IMR-90 (cell line): Measurements from ENCODE around the gene ARHGAP19. TPM values are rescaled to one million over a fixed set of nuclear protein-coding genes. Genes with fewer than 3 reads are reported as not detected.

Experiments
- ATAC-seq: fragments of 200-7000 bp; cut with Tn5 transposase; 2 replicates; pipeline ENCODE4 v1.9.1; 2020; ENCODE audit warnings: low read depth, mild to moderate bottlenecking, moderate library complexity
- BruUV-seq: library from RNA; stranded (reverse); fragments of 400-500 nt; replicated peaks from 2 replicates; lab custom pipeline; 2021; lab: Mats Ljungman, UMichigan
- CTCF ChIA-PET: fragments of 300-600 bp; formaldehyde crosslinking; extraction: SDS; loops from one replicate; lab custom pipeline; 2021; ENCODE audit warnings: antibody characterized with exemption; lab: Yijun Ruan, JAX
- POLR2A ChIA-PET: fragments of 300-600 bp; sonication (Branson Sonifier 250); formaldehyde crosslinking; loops from one replicate; lab custom pipeline; 2022; ENCODE audit warnings: antibody characterized with exemption; ENCODE audit not compliant: unreplicated experiment; lab: Charles Lee
- DNase-seq: peaks from one replicate; pipeline ENCODE4 v3.0.0; 2013
- H2AFZ ChIP-seq: replicated peaks from 2 replicates; pipeline ENCODE3; 2013; ENCODE audit warnings: low read length, mild to moderate bottlenecking; ENCODE audit not compliant: poor library complexity
- H2AK5ac ChIP-seq: 2 replicates; pipeline ENCODE4 v1.6.1; 2013; ENCODE audit warnings: low read depth, low read length, inconsistent platforms
- H2AK9ac ChIP-seq: replicated peaks from 2 replicates; pipeline ENCODE3; 2013; ENCODE audit warnings: mild to moderate bottlenecking, low read depth, low read length, moderate library complexity; ENCODE audit not compliant: poor library complexity
- H2BK120ac ChIP-seq: 2 replicates; pipeline ENCODE4 v1.6.1; 2013; ENCODE audit warnings: low read depth, low read length, inconsistent platforms
- H2BK15ac ChIP-seq: 3 replicates; pipeline ENCODE4 v1.6.1; 2013; ENCODE audit warnings: low read depth, low read length, inconsistent platforms
- H2BK20ac ChIP-seq: 2 replicates; pipeline ENCODE4 v1.6.1; 2013; ENCODE audit warnings: low read depth, mild to moderate bottlenecking, inconsistent platforms, low read length, moderate library complexity
- H2BK5ac ChIP-seq: 2 replicates; pipeline ENCODE4 v1.6.1; 2013; ENCODE audit warnings: mild to moderate bottlenecking, low read depth, low read length, inconsistent platforms; ENCODE audit not compliant: poor library complexity, severe bottlenecking
- H3K14ac ChIP-seq: replicated peaks from 2 replicates; pipeline ENCODE4 v1.6.1; 2013; ENCODE audit warnings: low read depth, low read length, inconsistent platforms
- H3K18ac ChIP-seq: 2 replicates; pipeline ENCODE4 v1.6.1; 2013; ENCODE audit warnings: low read depth, low read length, control low read depth
- H3K23ac ChIP-seq: 2 replicates; pipeline ENCODE4 v1.6.1; 2013; ENCODE audit warnings: low read depth, low read length, inconsistent platforms
- H3K27ac ChIP-seq: 2 replicates; pipeline ENCODE4 v1.5.1; 2013; ENCODE audit warnings: mild to moderate bottlenecking, control low read depth, low read length; ENCODE audit not compliant: insufficient read depth
- H3K27me3 ChIP-seq: 2 replicates; pipeline ENCODE4 v1.6.1; 2013; ENCODE audit warnings: low read length; ENCODE audit not compliant: control insufficient read depth, insufficient read depth
- H3K36me3 ChIP-seq: 2 replicates; pipeline ENCODE4 v1.6.1; 2013; ENCODE audit warnings: low read length, mixed read lengths; ENCODE audit not compliant: control insufficient read depth, insufficient read depth
- H3K4ac ChIP-seq: 2 replicates; pipeline ENCODE4 v1.6.1; 2013; ENCODE audit warnings: low read depth, low read length, inconsistent platforms
- H3K4me1 ChIP-seq: 2 replicates; pipeline ENCODE4 v1.6.1; 2013; ENCODE audit warnings: low read length, mixed read lengths; ENCODE audit not compliant: control insufficient read depth, insufficient read depth
- H3K4me2 ChIP-seq: 2 replicates; pipeline ENCODE4 v1.6.1; 2013; ENCODE audit warnings: low read depth, mild to moderate bottlenecking, control low read depth, low read length, moderate library complexity
- H3K4me3 ChIP-seq: 2 replicates; pipeline ENCODE4 v1.5.1; 2013; ENCODE audit warnings: low read depth, mild to moderate bottlenecking, control low read depth, low read length, moderate library complexity; ENCODE audit not compliant: insufficient read depth
- H3K56ac ChIP-seq: 2 replicates; pipeline ENCODE4 v1.6.1; 2013; ENCODE audit warnings: low read length, inconsistent platforms; ENCODE audit not compliant: insufficient read depth; ENCODE audit errors: extremely low read depth
- H3K79me1 ChIP-seq, 2 experiments: 2 replicates each; pipeline ENCODE4 v1.6.1; 2013; ENCODE audit warnings: low read length in 2 of 2, inconsistent platforms in 1 of 2, low read depth in 1 of 2
- H3K9ac ChIP-seq: 2 replicates; pipeline ENCODE4 v1.6.1; 2013; ENCODE audit warnings: low read depth, low read length, control low read depth
- H3K9me1 ChIP-seq: 2 replicates; pipeline ENCODE4 v1.6.1; 2013; ENCODE audit warnings: low read length, inconsistent platforms; ENCODE audit not compliant: insufficient read depth
- H3K9me3 ChIP-seq: 2 replicates; pipeline ENCODE4 v1.6.1; 2013; ENCODE audit warnings: low read length; ENCODE audit not compliant: control insufficient read depth, insufficient read depth
- H4K20me1 ChIP-seq: 2 replicates; pipeline ENCODE4 v1.6.1; 2013; ENCODE audit warnings: low read length, inconsistent platforms; ENCODE audit not compliant: insufficient read depth
- H4K5ac ChIP-seq: 2 replicates; pipeline ENCODE4 v1.6.1; 2013; ENCODE audit warnings: mild to moderate bottlenecking, low read depth, low read length, control low read depth
- H4K8ac ChIP-seq, 2 experiments: 2 replicates each; pipeline ENCODE4 v1.6.1; 2013; ENCODE audit warnings: low read depth in 2 of 2, low read length in 2 of 2, control low read depth in 1 of 2, inconsistent platforms in 1 of 2
- H4K91ac ChIP-seq: 2 replicates; pipeline ENCODE4 v1.6.1; 2013; ENCODE audit warnings: low read depth, low read length, inconsistent platforms; ENCODE audit not compliant: insufficient read depth
- CEBPB ChIP-seq: IDR thresholded peaks from 2 replicates; pipeline ENCODE4 v1.6.1; 2012; ENCODE audit warnings: low read depth, low read length, improper control_type of control experiment
- CHD1 ChIP-seq: IDR thresholded peaks from 2 replicates; pipeline ENCODE4 v1.6.1; 2012; ENCODE audit warnings: low read depth, low read length, improper control_type of control experiment
- MAFK ChIP-seq: IDR thresholded peaks from 2 replicates; pipeline ENCODE4 v1.6.1; 2012; ENCODE audit warnings: low read depth, low read length, improper control_type of control experiment
- MAZ ChIP-seq: IDR thresholded peaks from 2 replicates; pipeline ENCODE4 v1.6.1; 2012; ENCODE audit warnings: low read depth, mild to moderate bottlenecking, low read length, improper control_type of control experiment, moderate library complexity, borderline replicate concordance
- NFE2L2 ChIP-seq: fragments of 150-350 bp; IDR thresholded peaks from 2 replicates; pipeline ENCODE4 v1.6.1; 2016; ENCODE audit warnings: low read depth, mild to moderate bottlenecking, low read length
- RAD21 ChIP-seq: IDR thresholded peaks from 2 replicates; pipeline ENCODE4 v1.6.1; 2012; ENCODE audit warnings: low read length, improper control_type of control experiment
- WGBS, 2 experiments: methylation state at CpG; one replicate each; pipeline versions ENCODE4 v1.1.5 to v1.1.7; 2013; ENCODE audit warnings: missing lambda C conversion rate in 2 of 2; ENCODE audit not compliant: insufficient read length in 1 of 2; ENCODE audit errors: extremely low coverage in 2 of 2; 5-methylcytosine and 5-hydroxymethylcytosine counted together
- dilution Hi-C: fragments of 300-500 bp; cut with HindIII; formaldehyde crosslinking; loops from one replicate; pipeline ENCODE4 v1.14.3; 2018; ENCODE audit warnings: low sequenced_read_pairs; ENCODE audit not compliant: unreplicated experiment
- in situ Hi-C: fragments of 300-500 bp; cut with MboI; formaldehyde crosslinking; loops from 3 replicates; pipeline ENCODE4 v1.14.3; 2019; ENCODE audit warnings: low sequenced_read_pairs, inconsistent platforms, mixed read lengths
- intact Hi-C: fragments of 100-400 bp; cut with micrococcal nuclease; formaldehyde crosslinking; loops from 2 replicates; pipeline ENCODE4 v1.10.0; 2022
- polyA plus RNA-seq, 3 experiments: library from polyadenylated mRNA; depleted of rRNA; stranded (reverse); fragments of >200 nt; gene quantifications; 2 replicates each; pipeline ENCODE4 v1.2.3, GENCODE V29; 2012; ENCODE audit warnings: low replicate concordance in 1 of 3
- total RNA-seq: library from RNA; depleted of rRNA; stranded (reverse); fragments of >200 nt; gene quantifications from 2 replicates; pipeline ENCODE4 v1.2.3, GENCODE V29; 2012
- TF ChIP-seq, protein P1 (sequence below): conservative IDR thresholded peaks from 2 replicates; pipeline ENCODE4 v1.5.1; 2012; ENCODE audit warnings: mild to moderate bottlenecking, low read depth, low read length, improper control_type of control experiment

The ARHGAP19 gene
- total and polyA plus RNA-seq, 2 of the 4 experiments (the other 2 are of a cell fraction), result 6.3 to 7.0 TPM

DNA sequence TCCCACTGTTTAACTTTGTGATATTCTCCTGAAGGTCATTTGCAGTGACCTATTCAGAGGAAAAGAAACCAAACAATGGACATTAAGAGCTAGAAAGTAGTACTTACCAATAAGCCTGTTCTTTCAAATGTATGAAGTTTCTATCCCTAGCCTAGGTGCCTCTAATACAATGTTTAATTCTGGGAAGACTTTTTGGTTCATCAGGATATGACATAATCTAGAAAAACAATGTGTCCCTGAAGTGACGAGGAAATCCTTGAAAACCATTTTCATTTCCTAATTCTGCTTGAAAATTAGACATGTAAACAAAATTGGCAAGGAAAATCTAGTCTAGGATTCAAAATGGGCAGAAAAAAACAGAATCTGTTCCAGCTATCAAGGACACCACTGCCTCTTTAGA lies 36.1 kb downstream of the ARHGAP19 start:
- no CpG with 5 or more reads among the region's 1 CpG for WGBS, 2 experiments
- H2BK120ac ChIP-seq, result no peak overlapping the region
- intact Hi-C loops (no loop called here), in situ Hi-C loops (no loop called here), dilution Hi-C loops (no loop called here)
- no peaks in the 10 kb centered on the region for H3K9me3 ChIP-seq
- no peak overlapping the region for H3K14ac ChIP-seq
- no peak overlapping the region for H3K56ac ChIP-seq
- no peak overlapping the region for H2BK5ac ChIP-seq
- no peak overlapping the region for H3K4ac ChIP-seq
- H2BK15ac ChIP-seq, result no peak overlapping the region
- ATAC-seq, result no peak
- H3K9me1 ChIP-seq, result no peaks in the 10 kb centered on the region
- no peak overlapping the region for H2AK9ac ChIP-seq
- no peaks in the 10 kb centered on the region for H3K4me1 ChIP-seq
- ChIA-PET CTCF (no interaction called here), POLR2A (no interaction called here)
- no peak overlapping the region for H2BK20ac ChIP-seq
- no peak overlapping the region for H4K8ac ChIP-seq
- no peak overlapping the region for H3K4me3 ChIP-seq
- BruUV-seq, result no TSS peak
- H3K27ac ChIP-seq, result no peak overlapping the region
- H3K9ac ChIP-seq, result no peak overlapping the region
- no peaks in the 10 kb centered on the region for H3K79me1 ChIP-seq
- no peak overlapping the region for H2AFZ ChIP-seq
- H2AK5ac ChIP-seq, result no peak overlapping the region
- TF ChIP-seq MAZ, result no peak
- TF ChIP-seq RAD21, result no peak
- TF ChIP-seq, protein P1, sequence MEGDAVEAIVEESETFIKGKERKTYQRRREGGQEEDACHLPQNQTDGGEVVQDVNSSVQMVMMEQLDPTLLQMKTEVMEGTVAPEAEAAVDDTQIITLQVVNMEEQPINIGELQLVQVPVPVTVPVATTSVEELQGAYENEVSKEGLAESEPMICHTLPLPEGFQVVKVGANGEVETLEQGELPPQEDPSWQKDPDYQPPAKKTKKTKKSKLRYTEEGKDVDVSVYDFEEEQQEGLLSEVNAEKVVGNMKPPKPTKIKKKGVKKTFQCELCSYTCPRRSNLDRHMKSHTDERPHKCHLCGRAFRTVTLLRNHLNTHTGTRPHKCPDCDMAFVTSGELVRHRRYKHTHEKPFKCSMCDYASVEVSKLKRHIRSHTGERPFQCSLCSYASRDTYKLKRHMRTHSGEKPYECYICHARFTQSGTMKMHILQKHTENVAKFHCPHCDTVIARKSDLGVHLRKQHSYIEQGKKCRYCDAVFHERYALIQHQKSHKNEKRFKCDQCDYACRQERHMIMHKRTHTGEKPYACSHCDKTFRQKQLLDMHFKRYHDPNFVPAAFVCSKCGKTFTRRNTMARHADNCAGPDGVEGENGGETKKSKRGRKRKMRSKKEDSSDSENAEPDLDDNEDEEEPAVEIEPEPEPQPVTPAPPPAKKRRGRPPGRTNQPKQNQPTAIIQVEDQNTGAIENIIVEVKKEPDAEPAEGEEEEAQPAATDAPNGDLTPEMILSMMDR, result no peak
- no peak for TF ChIP-seq CEBPB
- TF ChIP-seq CHD1, result no peak
- TF ChIP-seq NFE2L2, result no peak
- no peak for TF ChIP-seq MAFK
- no peak overlapping the region for H4K5ac ChIP-seq
- H3K36me3 ChIP-seq, result peaks cover 6% of the 10 kb centered on the region
- H3K23ac ChIP-seq, result no peak overlapping the region
- no peaks in the 10 kb centered on the region for H4K20me1 ChIP-seq
- DNase-seq, result no peak
- no peak overlapping the region for H3K4me2 ChIP-seq
- H4K91ac ChIP-seq, result no peak overlapping the region
- no peak overlapping the region for H3K18ac ChIP-seq
- no peaks in the 10 kb centered on the region for H3K27me3 ChIP-seq
